ENCODE measurements around the gene MAFG. TPM values are rescaled to one million over a fixed set of nuclear protein-coding genes. Genes with fewer than 3 reads are reported as not detected.
A peak's percentile ranks its signal among the peaks of the same experiment; 100 is the strongest.

Gene MAFG
- total RNA-seq, 4 donors from 2014 or later: 19.8 to 38.3 (median 34.4) TPM

- DNase-seq: no peak
- H3K27ac ChIP-seq: no peak overlapping the region
- no peak for TF ChIP-seq POLR2A (IDR thresholded peaks at IDR 0.05)
- TF ChIP-seq CTCF (IDR thresholded peaks at IDR 0.05): no peak
These were observed 6.7 kb upstream of the MAFG start for GRCh38 chr17:81934098-81934757.

DNA sequence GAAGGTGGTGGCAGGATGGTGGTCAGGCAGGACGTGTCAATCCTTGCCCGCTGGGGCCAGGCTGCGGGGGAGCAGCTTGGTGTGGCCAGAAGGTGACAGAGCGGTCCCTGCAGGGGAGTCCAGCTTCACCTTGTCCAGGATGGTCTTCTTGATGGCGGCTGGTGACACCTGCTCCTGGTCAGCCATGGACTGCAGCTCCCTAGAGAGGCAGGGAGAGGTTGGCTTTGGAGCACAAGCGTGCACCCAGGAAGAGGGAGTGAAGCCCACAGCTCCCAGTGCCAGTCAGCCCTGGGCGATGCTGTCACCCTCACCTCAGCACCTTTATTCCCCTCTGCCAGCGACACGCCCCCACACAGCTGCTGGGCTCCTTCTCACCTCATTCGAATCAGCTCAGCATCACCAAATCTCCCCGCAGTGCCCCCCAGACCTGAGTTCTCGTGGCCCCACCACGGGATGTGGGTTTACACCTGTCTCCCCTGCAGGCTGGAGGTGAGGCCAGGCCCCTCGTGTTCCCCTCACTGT lies 5.7 kb upstream of the MAFG start:
- H3K27me3 ChIP-seq: no peaks in the 10 kb centered on the region
- H3K36me3 ChIP-seq: no peaks in the 10 kb centered on the region
- no peak for DNase-seq
- H3K4me1 ChIP-seq: peaks cover 0 to 31% (median 11%) of the 10 kb centered on the region in 4 donors
- TF ChIP-seq CTCF (IDR thresholded peaks at IDR 0.05) (no peak), POLR2A (IDR thresholded peaks at IDR 0.05) (no peak)
- H3K9me3 ChIP-seq: no peaks in the 10 kb centered on the region
- no peak overlapping the region for H3K27ac ChIP-seq
- no peak overlapping the region for H3K4me3 ChIP-seq

More at GRCh38 chr17:81934098-81934757, 6.7 kb upstream of the MAFG start:
- no peaks in the 10 kb centered on the region for H3K27me3 ChIP-seq
- H3K4me1 ChIP-seq: peaks cover 0 to 21% (median 5%) of the 10 kb centered on the region in 4 donors
- no peaks in the 10 kb centered on the region for H3K9me3 ChIP-seq
- H3K36me3 ChIP-seq: no peaks in the 10 kb centered on the region
- no peak overlapping the region for H3K4me3 ChIP-seq

DNA sequence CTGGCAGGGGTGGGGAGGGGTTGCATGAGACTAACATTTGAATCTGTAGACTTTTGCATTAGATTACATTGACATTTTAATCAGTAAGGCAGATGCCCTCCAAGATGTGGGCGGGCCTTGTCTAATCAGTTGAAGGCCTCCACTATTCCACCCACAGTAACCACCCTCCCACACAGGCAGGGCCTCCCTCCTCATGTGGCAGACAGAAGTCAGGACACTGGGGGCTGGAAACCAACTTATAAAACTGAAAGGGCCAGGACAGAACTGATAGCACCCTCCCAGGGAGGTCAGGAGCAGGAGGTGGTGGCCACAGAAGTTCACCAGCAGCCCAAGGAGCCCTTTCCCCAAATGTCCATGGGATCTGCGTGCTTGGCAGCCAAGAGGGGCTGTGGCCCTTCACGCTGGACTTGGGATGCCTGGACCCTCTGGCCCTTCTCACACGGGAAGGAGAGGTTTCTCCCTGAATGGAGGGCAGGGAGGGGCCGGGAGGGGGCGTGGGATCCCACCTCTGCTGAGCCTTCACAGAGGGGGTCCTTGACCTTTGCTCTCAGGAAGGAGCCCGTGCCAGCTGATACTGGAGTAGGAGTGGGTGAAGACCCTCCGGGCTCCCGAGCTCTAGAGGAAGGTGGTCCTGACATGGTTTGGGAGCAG lies 4.9 kb upstream of the MAFG start:
- Histone ChIP-seq H3K27ac (no peak overlapping the region), H3K4me3 (no peak overlapping the region), H3K9me3 (no peaks in the 10 kb centered on the region), H3K36me3 (no peaks in the 10 kb centered on the region), H3K4me1 (peaks cover 0 to 30% (median 16%) of the 10 kb centered on the region in 4 donors), H3K27me3 (no peaks in the 10 kb centered on the region)
- TF ChIP-seq CTCF (IDR thresholded peaks at IDR 0.05) (no peak), POLR2A (IDR thresholded peaks at IDR 0.05) (no peak)
- no peak for DNase-seq

DNA sequence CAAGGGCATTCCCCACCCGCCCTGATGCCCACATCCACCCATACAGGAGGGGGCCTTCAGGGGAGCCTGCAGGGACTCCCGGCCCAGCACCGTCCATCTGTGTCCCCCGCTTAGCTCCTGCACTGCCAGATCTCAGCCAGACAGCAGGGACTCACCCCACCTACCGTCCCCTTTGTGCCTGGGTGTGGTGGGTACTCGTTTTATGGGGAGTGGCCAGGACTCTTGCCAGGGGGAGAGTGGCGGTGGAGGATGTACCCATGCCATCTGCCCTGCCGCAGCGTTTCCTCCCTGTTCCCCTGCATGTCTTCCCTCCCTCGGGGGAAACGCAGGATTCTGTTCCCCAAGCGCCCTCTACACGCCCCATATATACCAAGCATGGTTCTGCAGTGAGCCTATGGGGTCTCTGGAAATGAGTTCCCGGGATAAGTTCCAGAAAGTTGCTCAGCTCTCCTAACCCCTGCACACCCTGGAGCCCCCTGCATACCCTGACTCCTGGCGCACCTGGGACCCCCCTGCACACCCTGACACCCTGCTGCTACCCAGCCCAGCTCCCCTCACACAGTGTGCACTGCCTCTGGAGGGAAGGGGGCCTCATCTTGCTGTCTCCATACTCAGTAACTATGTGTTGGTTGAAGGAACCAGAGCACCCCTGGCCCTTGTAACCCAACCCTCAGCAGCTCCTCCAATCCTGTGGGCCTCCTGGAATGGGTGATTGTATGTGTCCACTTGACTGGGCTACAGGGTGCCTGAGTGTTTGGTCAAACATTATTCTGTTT lies 4.2 kb upstream of the MAFG start:
- no peak for DNase-seq
- Histone ChIP-seq H3K4me1 (peaks cover 0 to 26% (median 14%) of the 10 kb centered on the region in 4 donors), H3K27me3 (no peaks in the 10 kb centered on the region), H3K36me3 (no peaks in the 10 kb centered on the region), H3K9me3 (no peaks in the 10 kb centered on the region), H3K27ac (no peak overlapping the region), H3K4me3 (no peak overlapping the region)
- TF ChIP-seq CTCF (IDR thresholded peaks at IDR 0.05): no peak
- no peak for TF ChIP-seq POLR2A (IDR thresholded peaks at IDR 0.05)

DNA sequence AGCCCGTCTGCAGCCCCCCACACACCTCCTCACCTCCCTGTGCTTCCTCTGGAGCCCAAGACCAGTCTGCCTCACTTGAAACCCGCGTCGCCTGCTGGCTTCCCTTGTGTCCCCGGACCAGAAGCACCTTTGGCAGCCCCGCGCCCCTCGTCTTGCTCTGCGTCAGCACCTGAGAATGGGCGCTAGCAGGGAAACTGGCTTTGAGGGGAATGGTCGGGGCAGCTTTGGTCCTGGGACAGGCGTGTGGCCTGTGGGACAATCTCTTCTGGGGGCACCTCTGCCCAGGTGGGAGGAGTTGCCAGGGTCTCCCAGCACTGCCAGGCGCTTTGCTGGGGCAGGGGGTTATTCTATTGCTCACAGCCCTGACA lies 3.6 kb upstream of the MAFG start:
- no peak overlapping the region for H3K27ac ChIP-seq
- H3K27me3 ChIP-seq: no peaks in the 10 kb centered on the region
- no peaks in the 10 kb centered on the region for H3K36me3 ChIP-seq
- no peak for TF ChIP-seq POLR2A (IDR thresholded peaks at IDR 0.05)
- TF ChIP-seq CTCF (IDR thresholded peaks at IDR 0.05): no peak
- H3K4me1 ChIP-seq: peaks cover 0 to 25% (median 13%) of the 10 kb centered on the region in 4 donors
- no peaks in the 10 kb centered on the region for H3K9me3 ChIP-seq
- H3K4me3 ChIP-seq: no peak overlapping the region
- DNase-seq: peak in 1 of 3 donors; percentile 45

All from Peyer's patch (tissue), 4 donors.